ENCODE measurements around the gene PDE11A. TPM values are rescaled to one million over a fixed set of nuclear protein-coding genes. Genes with fewer than 3 reads are reported as not detected.

The PDE11A gene
- total RNA-seq, 1 experiment from 2014 or later: 0.13 TPM

DNA sequence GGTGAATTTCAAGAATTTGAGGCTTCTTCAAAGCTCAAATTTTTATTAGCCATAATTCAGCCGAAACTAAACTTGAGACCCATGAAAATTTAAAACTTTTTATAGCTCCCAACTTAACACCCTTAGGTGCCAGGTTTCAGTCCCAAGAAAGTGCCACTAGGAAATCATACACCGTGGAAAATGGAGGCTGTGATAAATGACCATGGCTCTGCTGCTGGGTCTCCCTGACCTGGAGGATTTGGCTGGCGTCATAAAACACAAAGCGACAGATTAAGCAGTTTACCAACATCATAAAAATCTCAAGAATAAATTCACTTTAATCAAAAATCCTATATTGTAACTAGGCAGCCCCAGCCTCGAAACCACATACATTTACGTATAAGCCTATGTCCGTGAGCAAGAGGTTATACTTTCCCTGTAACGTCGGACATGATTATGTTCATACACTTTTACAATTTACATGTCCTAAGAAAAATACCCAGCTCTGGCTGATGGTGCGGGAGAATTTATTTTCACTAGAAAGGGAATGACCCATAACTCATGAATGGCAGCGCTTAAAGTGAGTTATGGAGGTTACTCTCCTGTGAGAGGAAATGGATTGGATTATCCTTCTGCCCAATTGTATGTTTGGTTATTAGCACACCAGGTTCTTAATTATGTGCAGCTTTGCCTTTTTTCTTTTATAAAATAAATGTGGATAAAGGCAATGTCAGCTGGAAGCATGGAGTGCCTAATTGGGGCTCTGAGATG, 350.6 kb downstream of the PDE11A start:
- Histone ChIP-seq H3K27me3 (ENCODE audit: insufficient read depth, low read length) (peaks cover 1% of the 10 kb centered on the region; the same call in 1 of the 2 replicates), H3K56ac (ENCODE audit: insufficient read length, low read depth, low read length) (no peak overlapping the region), H4K8ac (replicated peaks; ENCODE audit: insufficient read length, low read depth, low read length) (no peak overlapping the region), H3K4me2 (ENCODE audit: insufficient read depth, insufficient read length, low read length) (no peak overlapping the region), H3T11ph (ENCODE audit: low read length) (no peak overlapping the region), H2BK20ac (ENCODE audit: low read depth, low read length, poor library complexity, severe bottlenecking) (no peak overlapping the region), H4K5ac (ENCODE audit: insufficient read length, low read depth, low read length) (no peak overlapping the region), H3K4me1 (ENCODE audit: insufficient read depth, low read length) (no peaks in the 10 kb centered on the region), H3K4ac (ENCODE audit: low read depth, low read length) (no peak overlapping the region), H3K79me2 (ENCODE audit: insufficient read depth, low read length) (no peaks in the 10 kb centered on the region), H3K14ac (ENCODE audit: insufficient read depth, low read length) (no peak overlapping the region), H4K20me1 (ENCODE audit: control insufficient read depth, insufficient read depth, insufficient read length) (no peaks in the 10 kb centered on the region), H2BK120ac (ENCODE audit: low read depth, low read length, poor library complexity, severe bottlenecking) (no peak overlapping the region), H2AFZ (ENCODE audit: low read length) (no peak overlapping the region), H3K9me3 (ENCODE audit: control insufficient read depth, low read depth, low read length) (no peaks in the 10 kb centered on the region), H3K18ac (ENCODE audit: insufficient read length, low read depth, low read length) (no peak overlapping the region), H2AK5ac (ENCODE audit: insufficient read length, low read length) (no peak overlapping the region), H2BK15ac (ENCODE audit: low read depth, low read length) (no peak overlapping the region), H3K79me1 (ENCODE audit: insufficient read depth, low read depth, low read length, poor library complexity, severe bottlenecking) (no peaks in the 10 kb centered on the region), H2BK5ac (ENCODE audit: insufficient read length, low read length) (no peak overlapping the region), H3K23me2 (ENCODE audit: insufficient read length, low read depth, low read length, poor library complexity, severe bottlenecking) (no peaks in the 10 kb centered on the region), H3K23ac (ENCODE audit: insufficient read length, low read depth, low read length) (no peak overlapping the region), H3K27ac (ENCODE audit: insufficient read length, low read depth, low read length) (no peak overlapping the region), H2BK12ac (ENCODE audit: insufficient read length, low read depth, low read length) (no peak overlapping the region), H4K91ac (ENCODE audit: insufficient read length, low read depth, low read length) (no peak overlapping the region), H3K9ac (ENCODE audit: extremely low read depth, insufficient read length, low read length) (no peak overlapping the region)
- H3K36me3 Mint-ChIP-seq (ENCODE audit: insufficient read depth in 1 of 3, low read depth in 3 of 3): no peaks in the 10 kb centered on the region
- peaks cover 52% of the 10 kb centered on the region for H3K27me3 Mint-ChIP-seq (ENCODE audit: low read depth)
- H3K4me1 Mint-ChIP-seq: no peaks in the 10 kb centered on the region
- no peak for TF ChIP-seq CTCF (conservative IDR thresholded peaks at IDR 0.05)
- no peak for DNase-seq
- H3K4me3 Mint-ChIP-seq: no peak overlapping the region
- no peak overlapping the region; a peak in 1 of 7 replicates for H3K27ac Mint-ChIP-seq
- H3K9me3 Mint-ChIP-seq: no peaks in the 10 kb centered on the region
- no CpG with 5 or more reads among the region's 11 CpGs for WGBS (ENCODE audit: extremely low coverage, insufficient read length, low lambda C conversion rate)
